Tibial artery (tissue), 4 donors: ENCODE results near the gene COL18A1.
"Not testable (repeated sequence)": the region's sequence is repeated elsewhere in the genome, so short reads cannot be mapped to it uniquely, and the experiment has no call there.

Source experiments
- DNase-seq, 2 donors: peaks; one replicate each; pipeline ENCODE4 v3.0.0-alpha.2; 2019
- H3K27ac ChIP-seq, 2 donors: fragments of 200-600 bp; sonication (generic) in 1 of 2; 1 replicate in 1 of 2; 2 replicates in 1 of 2; pipeline ENCODE4 v1.5.1; 2018 to 2019; ENCODE audit warnings: mild to moderate bottlenecking in 1 of 2
- H3K27me3 ChIP-seq, 2 donors: fragments of 200-600 bp; sonication (generic) in 1 of 2; one replicate each; pipeline versions ENCODE4 v1.5.1 to v1.6.0; 2016 to 2019
- H3K36me3 ChIP-seq, 3 donors: fragments of 200-600 bp; sonication (generic) in 2 of 3; one replicate each; pipeline ENCODE4 v1.5.1; 2016 to 2019; ENCODE audit warnings: mild to moderate bottlenecking in 2 of 3
- H3K4me1 ChIP-seq, 4 donors: fragments of 200-600 bp; sonication (generic) in 2 of 4; 1 replicate in 3 of 4; 2 replicates in 1 of 4; pipeline ENCODE4 v1.5.1; 2016 to 2019
- H3K4me3 ChIP-seq, 2 donors: fragments of 200-600 bp; sonication (generic) in 1 of 2; 1 replicate in 1 of 2; 2 replicates in 1 of 2; pipeline ENCODE4 v1.5.1; 2018 to 2019; ENCODE audit warnings: mild to moderate bottlenecking in 2 of 2
- H3K9me3 ChIP-seq, 3 donors: fragments of 200-600 bp; sonication (generic) in 1 of 3; one replicate each; pipeline ENCODE4 v1.5.1; 2016 to 2019
- CTCF ChIP-seq, 2 experiments: fragments of 200-600 bp in 1 of 2; fragments of 450-650 bp in 1 of 2; IDR thresholded peaks; one replicate each; pipeline ENCODE4 v1.5.1; 2017 to 2019; ENCODE audit warnings: antibody characterized with exemption in 2 of 2, mild to moderate bottlenecking in 1 of 2, moderate library complexity in 1 of 2
- intact Hi-C: fragments of 100-400 bp; cut with DNase I; formaldehyde crosslinking; loops from one replicate; pipeline ENCODE4 v1.15.0; 2023; ENCODE audit warnings: low total_unique reads

The COL18A1 gene

GRCh38 chr21:45362748-45363145 is 42.2 kb upstream of the COL18A1 start:
- peak overlapping the region; percentile 93 to 98 for H3K27ac ChIP-seq
- H3K36me3 ChIP-seq = no peaks in the 10 kb centered on the region
- H3K9me3 ChIP-seq = no peaks in the 10 kb centered on the region
- H3K27me3 ChIP-seq = no peaks in the 10 kb centered on the region
- peaks cover 0 to 50% (median 41%) of the 10 kb centered on the region in 4 donors for H3K4me1 ChIP-seq
- intact Hi-C loops = no loop called here
- DNase-seq = no peak
- H3K4me3 ChIP-seq = no peak overlapping the region
- TF ChIP-seq CTCF (IDR thresholded peaks at IDR 0.05) = no peak

GRCh38 chr21:45363272-45363671 is 41.7 kb upstream of the COL18A1 start:
- H3K27ac ChIP-seq = peak overlapping the region; percentile 93 to 98
- H3K4me1 ChIP-seq = peaks cover 0 to 53% (median 44%) of the 10 kb centered on the region in 4 donors
- H3K36me3 ChIP-seq, H3K27me3 ChIP-seq, H3K4me3 ChIP-seq, H3K9me3 ChIP-seq, intact Hi-C loops, DNase-seq: not testable (repeated sequence)

DNA sequence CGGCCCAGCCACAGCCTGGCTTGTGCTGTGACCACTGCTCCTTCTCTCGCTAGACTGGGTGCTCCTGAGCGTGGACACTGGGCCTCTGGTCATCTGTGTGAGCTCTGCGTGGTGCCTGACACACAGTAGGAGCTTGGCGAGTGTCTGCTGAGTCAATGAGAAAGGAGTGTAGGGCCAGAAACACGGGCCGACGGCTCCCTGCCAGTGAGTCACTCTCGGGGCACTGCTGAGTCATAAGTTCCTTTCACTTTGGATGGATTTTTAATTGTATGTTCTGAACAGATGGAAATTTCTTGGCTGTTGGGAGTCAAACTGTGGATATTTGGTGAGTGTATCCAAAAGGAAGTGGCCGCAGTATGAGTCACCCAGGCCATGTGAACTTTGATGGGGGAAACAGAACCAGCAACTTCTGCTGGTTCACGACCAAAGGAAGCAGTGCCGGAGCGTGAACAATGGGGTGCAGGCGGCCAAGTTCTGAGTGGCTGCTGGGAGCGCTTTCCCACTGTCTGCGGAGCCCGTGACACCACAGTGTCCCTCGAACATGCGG is 41.0 kb upstream of the COL18A1 start:
- peak overlapping the region; percentile 8 to 42 for H3K4me3 ChIP-seq
- H3K27ac ChIP-seq = peak overlapping the region; percentile 93 to 98
- no peaks in the 10 kb centered on the region for H3K36me3 ChIP-seq
- peaks cover 0 to 53% (median 44%) of the 10 kb centered on the region in 4 donors for H3K4me1 ChIP-seq
- intact Hi-C loops = loop anchor here (2.0 kb wide), 2 partner anchors 45 to 69 kb away; no protein-coding TSS in a partner anchor
- DNase-seq = peak; percentile 93 to 97
- H3K27me3 ChIP-seq = no peaks in the 10 kb centered on the region
- TF ChIP-seq CTCF (IDR thresholded peaks at IDR 0.05) = no peak
- no peaks in the 10 kb centered on the region for H3K9me3 ChIP-seq

DNA sequence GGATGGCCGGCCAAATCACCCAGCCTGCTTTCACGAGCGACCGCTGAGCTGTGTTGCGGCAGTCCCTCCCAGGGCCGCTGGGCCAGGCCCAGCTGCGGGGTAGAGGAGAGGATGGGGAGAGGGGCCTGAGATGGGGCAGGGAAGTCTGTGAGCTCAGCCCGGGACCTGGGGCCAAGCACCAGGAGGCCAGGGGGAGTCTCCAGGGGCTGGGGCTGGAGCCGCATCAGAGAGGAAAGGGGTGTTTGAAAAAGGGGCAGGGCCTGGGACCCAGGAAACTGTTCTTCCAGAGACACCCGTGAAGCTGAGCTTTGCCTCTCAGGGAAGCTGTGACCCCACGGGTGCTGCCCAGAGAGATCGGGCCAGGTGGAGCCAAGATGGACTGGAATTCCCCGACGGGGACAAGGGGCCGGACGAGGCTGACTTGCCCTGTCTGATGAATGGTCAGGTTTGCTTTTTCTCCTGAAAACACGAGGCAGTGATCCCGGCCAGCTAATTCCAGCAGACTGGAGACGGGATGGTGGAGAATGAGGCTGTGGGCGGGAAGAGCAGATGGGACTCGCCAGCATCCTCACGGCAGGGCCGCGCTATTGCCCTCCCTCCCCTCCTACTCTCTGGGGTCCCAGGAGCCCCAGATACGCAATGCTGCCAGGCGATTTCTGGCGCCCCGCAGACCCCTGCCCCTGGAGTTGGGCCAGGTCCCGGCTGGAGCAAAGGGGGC is 40.3 kb upstream of the COL18A1 start:
- DNase-seq = peak; percentile 68 to 81
- no peak for TF ChIP-seq CTCF (IDR thresholded peaks at IDR 0.05)
- Histone ChIP-seq H3K36me3 (no peaks in the 10 kb centered on the region), H3K27me3 (no peaks in the 10 kb centered on the region), H3K27ac (peak overlapping the region; percentile 93 to 98), H3K9me3 (no peaks in the 10 kb centered on the region), H3K4me1 (peaks cover 0 to 53% (median 44%) of the 10 kb centered on the region in 4 donors), H3K4me3 (peak overlapping the region; percentile 8 to 42)
- intact Hi-C loops = loop anchor here (2.0 kb wide), 2 partner anchors 46 to 70 kb away; no protein-coding TSS in a partner anchor

GRCh38 chr21:45365186-45365607 is 39.8 kb upstream of the COL18A1 start:
- intact Hi-C loops = loop anchor here (2.0 kb wide), 2 partner anchors 46 to 70 kb away; no protein-coding TSS in a partner anchor
- no peak for DNase-seq
- H3K9me3 ChIP-seq = no peaks in the 10 kb centered on the region
- no peak for TF ChIP-seq CTCF (IDR thresholded peaks at IDR 0.05)
- no peak overlapping the region for H3K4me3 ChIP-seq
- peak overlapping the region; percentile 93 to 98 for H3K27ac ChIP-seq
- no peaks in the 10 kb centered on the region for H3K36me3 ChIP-seq
- H3K27me3 ChIP-seq = no peaks in the 10 kb centered on the region
- H3K4me1 ChIP-seq = peaks cover 0 to 53% (median 44%) of the 10 kb centered on the region in 4 donors

DNA sequence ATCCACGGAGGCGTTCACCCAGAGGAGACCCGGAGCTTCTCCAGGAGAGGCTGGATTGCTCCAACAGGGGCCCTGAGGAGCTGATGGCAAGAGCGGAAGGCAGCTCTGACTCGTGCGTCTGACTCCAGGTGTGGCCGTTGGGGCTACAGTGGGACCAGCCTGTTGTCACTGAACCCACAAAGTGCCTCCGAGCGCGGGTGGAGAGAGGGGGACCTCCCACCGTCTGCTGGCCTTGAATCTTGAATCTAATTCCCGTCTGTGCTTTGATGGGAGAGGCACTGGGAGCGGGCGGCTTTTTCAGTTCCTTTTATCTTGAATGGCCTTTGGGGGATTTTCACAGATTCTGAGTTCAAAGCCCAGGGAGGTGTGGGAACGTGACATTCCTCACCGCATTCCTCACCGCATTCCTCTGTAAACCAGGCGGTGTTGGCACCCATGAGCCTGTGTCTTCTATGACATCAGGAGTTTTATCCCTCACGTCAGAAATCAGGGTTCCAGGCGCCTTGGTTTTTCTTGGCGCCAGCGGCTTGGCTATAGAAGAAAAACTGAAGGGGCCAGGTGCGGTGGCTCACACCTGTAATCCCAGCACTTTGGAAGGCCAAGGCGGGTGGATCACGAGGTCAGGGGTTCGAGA is 39.2 kb upstream of the COL18A1 start:
- DNase-seq = no peak
- Histone ChIP-seq H3K4me3 (no peak overlapping the region), H3K4me1 (peaks cover 0 to 53% (median 44%) of the 10 kb centered on the region in 4 donors), H3K27ac (peak overlapping the region; percentile 93 to 98), H3K36me3 (no peaks in the 10 kb centered on the region), H3K27me3 (no peaks in the 10 kb centered on the region), H3K9me3 (no peaks in the 10 kb centered on the region)
- intact Hi-C loops = loop anchor here (2.0 kb wide), 2 partner anchors 47 to 71 kb away; no protein-coding TSS in a partner anchor
- TF ChIP-seq CTCF (IDR thresholded peaks at IDR 0.05) = no peak
